Osteoblast (primary cell): Measurements from ENCODE around the gene MT4. TPM values are rescaled to one million over a fixed set of nuclear protein-coding genes. Genes with fewer than 3 reads are reported as not detected.

Source experiments
- DNase-seq: peaks from one replicate; pipeline ENCODE4 v3.0.0; 2011; ENCODE audit warnings: low spot score, mixed read lengths; ENCODE audit not compliant: insufficient read length; ENCODE audit errors: missing footprints
- H2AFZ ChIP-seq: 2 replicates; pipeline ENCODE4 v1.6.0; 2011; ENCODE audit warnings: mild to moderate bottlenecking, low read length
- H3K27ac ChIP-seq: 2 replicates; pipeline ENCODE4 v1.5.1; 2011; ENCODE audit warnings: mild to moderate bottlenecking, low read depth, low read length, moderate library complexity
- H3K27me3 ChIP-seq: 2 replicates; pipeline ENCODE4 v1.6.0; 2012; ENCODE audit warnings: mild to moderate bottlenecking, control low read depth, inconsistent platforms, low read length, moderate library complexity; ENCODE audit not compliant: insufficient read depth
- H3K36me3 ChIP-seq: 2 replicates; pipeline ENCODE4 v1.5.1; 2011; ENCODE audit warnings: mild to moderate bottlenecking, low read length, control low read depth, moderate library complexity; ENCODE audit not compliant: insufficient read depth
- H3K4me1 ChIP-seq: 2 replicates; pipeline ENCODE4 v1.5.1; 2011; ENCODE audit warnings: mild to moderate bottlenecking, low read length, control low read depth, moderate library complexity; ENCODE audit not compliant: insufficient read depth
- H3K4me2 ChIP-seq: 2 replicates; pipeline ENCODE4 v1.6.0; 2011; ENCODE audit warnings: mild to moderate bottlenecking, low read length; ENCODE audit not compliant: insufficient read depth
- H3K4me3 ChIP-seq: fragments of 200-600 bp; sonication (generic); 3 replicates; pipeline ENCODE4 v1.5.1; 2012; ENCODE audit warnings: mild to moderate bottlenecking, low read length, inconsistent platforms; ENCODE audit not compliant: insufficient read depth
- H3K79me2 ChIP-seq: 2 replicates; pipeline ENCODE4 v1.6.0; 2012; ENCODE audit warnings: mild to moderate bottlenecking, low read length, control low read depth, inconsistent platforms; ENCODE audit not compliant: insufficient read depth
- H3K9me3 ChIP-seq: 2 replicates; pipeline ENCODE4 v1.5.1; 2011; ENCODE audit warnings: low read depth, low read length, control low read depth
- H4K20me1 ChIP-seq: 2 replicates; pipeline ENCODE4 v1.6.0; 2012; ENCODE audit warnings: mild to moderate bottlenecking, low read length, control low read depth; ENCODE audit not compliant: insufficient read depth
- CTCF ChIP-seq: IDR thresholded peaks from 2 replicates; pipeline ENCODE4 v1.5.1; 2011; ENCODE audit warnings: mild to moderate bottlenecking, low read depth, low read length, moderate library complexity; ENCODE audit errors: extremely low read depth
- total RNA-seq: library from RNA; depleted of rRNA; stranded (reverse); fragments of >200 nt; gene quantifications from 2 replicates; pipeline ENCODE4 v1.2.3, GENCODE V29; 2012

The MT4 gene
- total RNA-seq, 1 donor, result not detected

GRCh38 chr16:56542039-56542438 lies 22.8 kb upstream of the MT4 start:
- no peak overlapping the region for H3K27ac ChIP-seq
- H3K27me3 ChIP-seq, result peaks cover 5% of the 10 kb centered on the region
- H3K36me3 ChIP-seq, result no peaks in the 10 kb centered on the region
- no peak overlapping the region for H3K4me2 ChIP-seq
- H2AFZ ChIP-seq, result no peak overlapping the region
- no peaks in the 10 kb centered on the region for H3K79me2 ChIP-seq
- H3K4me1 ChIP-seq, result no peaks in the 10 kb centered on the region
- H4K20me1 ChIP-seq, result no peaks in the 10 kb centered on the region
- H3K9me3 ChIP-seq, result no peaks in the 10 kb centered on the region
- no peak for TF ChIP-seq CTCF
- DNase-seq, result no peak
- no peak overlapping the region for H3K4me3 ChIP-seq

- no peak for TF ChIP-seq CTCF
- Histone ChIP-seq H3K4me1 (no peaks in the 10 kb centered on the region), H2AFZ (peak overlapping the region; percentile 60), H3K79me2 (no peaks in the 10 kb centered on the region), H3K36me3 (no peaks in the 10 kb centered on the region), H3K9me3 (no peaks in the 10 kb centered on the region), H3K4me3 (no peak overlapping the region), H3K4me2 (no peak overlapping the region), H3K27ac (no peak overlapping the region), H4K20me1 (no peaks in the 10 kb centered on the region), H3K27me3 (peaks cover 2% of the 10 kb centered on the region)
- DNase-seq, result no peak
Measured at GRCh38 chr16:56547120-56547948, 17.5 kb upstream of the MT4 start.

GRCh38 chr16:56547949-56548567 lies 16.8 kb upstream of the MT4 start:
- Histone ChIP-seq H3K27ac (no peak overlapping the region), H4K20me1 (no peaks in the 10 kb centered on the region), H2AFZ (no peak overlapping the region), H3K4me1 (no peaks in the 10 kb centered on the region), H3K79me2 (no peaks in the 10 kb centered on the region), H3K9me3 (no peaks in the 10 kb centered on the region), H3K27me3 (no peaks in the 10 kb centered on the region), H3K4me3 (no peak overlapping the region), H3K36me3 (no peaks in the 10 kb centered on the region), H3K4me2 (no peak overlapping the region)
- no peak for TF ChIP-seq CTCF
- no peak for DNase-seq

- no peak overlapping the region for H3K4me3 ChIP-seq
- H3K4me1 ChIP-seq, result no peaks in the 10 kb centered on the region
- no peak for DNase-seq
- H3K79me2 ChIP-seq, result no peaks in the 10 kb centered on the region
- no peak overlapping the region for H2AFZ ChIP-seq
- H3K36me3 ChIP-seq, result no peaks in the 10 kb centered on the region
- no peaks in the 10 kb centered on the region for H3K9me3 ChIP-seq
- H3K27me3 ChIP-seq, result no peaks in the 10 kb centered on the region
- no peak overlapping the region for H3K4me2 ChIP-seq
- H3K27ac ChIP-seq, result no peak overlapping the region
- no peak for TF ChIP-seq CTCF
- no peaks in the 10 kb centered on the region for H4K20me1 ChIP-seq
Measured at GRCh38 chr16:56549161-56549560, 15.7 kb upstream of the MT4 start.
